ENCODE results near the gene CEP85L. TPM values are rescaled to one million over a fixed set of nuclear protein-coding genes. Genes with fewer than 3 reads are reported as not detected.

The CEP85L gene
- total RNA-seq, 1 donor from 2014 or later, result 22.2 TPM

DNA sequence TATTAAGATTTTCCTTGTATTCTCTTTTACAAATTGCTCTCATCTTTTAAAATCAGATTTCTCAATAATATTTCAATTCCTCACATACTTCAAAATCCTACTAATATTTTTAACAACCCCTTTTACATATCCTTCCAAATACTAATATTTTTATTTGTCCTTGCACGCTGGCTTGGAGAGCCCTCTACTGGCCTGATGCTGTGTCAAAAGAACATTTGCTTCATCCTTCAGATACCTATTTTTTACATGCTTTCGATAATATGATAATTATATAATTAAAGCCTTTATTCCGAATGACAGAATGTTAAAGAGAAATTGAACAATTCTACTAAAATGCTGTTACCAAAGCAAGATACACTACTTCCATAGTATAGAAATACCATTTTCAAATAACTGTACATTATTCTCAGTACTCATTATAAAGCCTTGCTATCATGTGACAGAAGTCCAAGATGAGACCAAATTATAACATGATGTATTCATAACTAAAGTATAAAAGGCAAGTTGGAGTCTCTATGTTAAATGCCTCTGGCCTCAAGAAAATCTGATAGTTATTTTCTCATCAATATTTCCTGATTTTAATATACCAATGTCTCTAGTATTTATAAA lies 142.3 kb downstream of the CEP85L start:
- H3K4me1 Mint-ChIP-seq (ENCODE audit: unreplicated experiment), result peaks cover 10% of the 10 kb centered on the region
- TF ChIP-seq, protein P1, sequence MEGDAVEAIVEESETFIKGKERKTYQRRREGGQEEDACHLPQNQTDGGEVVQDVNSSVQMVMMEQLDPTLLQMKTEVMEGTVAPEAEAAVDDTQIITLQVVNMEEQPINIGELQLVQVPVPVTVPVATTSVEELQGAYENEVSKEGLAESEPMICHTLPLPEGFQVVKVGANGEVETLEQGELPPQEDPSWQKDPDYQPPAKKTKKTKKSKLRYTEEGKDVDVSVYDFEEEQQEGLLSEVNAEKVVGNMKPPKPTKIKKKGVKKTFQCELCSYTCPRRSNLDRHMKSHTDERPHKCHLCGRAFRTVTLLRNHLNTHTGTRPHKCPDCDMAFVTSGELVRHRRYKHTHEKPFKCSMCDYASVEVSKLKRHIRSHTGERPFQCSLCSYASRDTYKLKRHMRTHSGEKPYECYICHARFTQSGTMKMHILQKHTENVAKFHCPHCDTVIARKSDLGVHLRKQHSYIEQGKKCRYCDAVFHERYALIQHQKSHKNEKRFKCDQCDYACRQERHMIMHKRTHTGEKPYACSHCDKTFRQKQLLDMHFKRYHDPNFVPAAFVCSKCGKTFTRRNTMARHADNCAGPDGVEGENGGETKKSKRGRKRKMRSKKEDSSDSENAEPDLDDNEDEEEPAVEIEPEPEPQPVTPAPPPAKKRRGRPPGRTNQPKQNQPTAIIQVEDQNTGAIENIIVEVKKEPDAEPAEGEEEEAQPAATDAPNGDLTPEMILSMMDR (IDR thresholded peaks at IDR 0.05; ENCODE audit: unreplicated experiment), result no peak
- H3K27me3 Mint-ChIP-seq (ENCODE audit: unreplicated experiment), result no peaks in the 10 kb centered on the region
- no peaks in the 10 kb centered on the region for H3K9me3 Mint-ChIP-seq (ENCODE audit: unreplicated experiment)
- no peaks in the 10 kb centered on the region for H3K36me3 Mint-ChIP-seq (ENCODE audit: low read depth, unreplicated experiment)
- no peak overlapping the region for H3K4me3 Mint-ChIP-seq (ENCODE audit: unreplicated experiment)
- no peak for DNase-seq (ENCODE audit: low spot score)
- no peak overlapping the region for H3K27ac Mint-ChIP-seq (ENCODE audit: unreplicated experiment)

DNA sequence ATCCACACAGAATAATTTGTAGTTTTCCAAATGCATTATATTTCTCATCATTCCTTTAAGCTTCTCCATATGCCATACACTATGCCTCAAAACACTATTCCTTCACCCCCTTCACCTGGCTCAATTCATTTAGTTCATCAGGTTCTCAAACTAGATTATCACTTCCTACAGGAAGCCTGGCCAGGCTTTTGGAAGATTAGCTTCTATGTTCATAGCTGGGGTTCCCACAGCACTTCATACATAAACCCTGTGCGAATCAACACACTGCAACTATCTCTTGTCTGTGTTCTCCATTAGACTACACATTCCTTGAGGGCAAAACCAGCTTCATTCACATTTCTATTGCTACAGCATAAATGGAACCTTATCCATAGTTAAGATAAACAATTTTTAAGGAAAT lies 143.8 kb downstream of the CEP85L start:
- Mint-ChIP-seq H3K36me3 (ENCODE audit: low read depth, unreplicated experiment) (peaks cover 1% of the 10 kb centered on the region), H3K27ac (ENCODE audit: unreplicated experiment) (no peak overlapping the region), H3K9me3 (ENCODE audit: unreplicated experiment) (no peaks in the 10 kb centered on the region)

DNA sequence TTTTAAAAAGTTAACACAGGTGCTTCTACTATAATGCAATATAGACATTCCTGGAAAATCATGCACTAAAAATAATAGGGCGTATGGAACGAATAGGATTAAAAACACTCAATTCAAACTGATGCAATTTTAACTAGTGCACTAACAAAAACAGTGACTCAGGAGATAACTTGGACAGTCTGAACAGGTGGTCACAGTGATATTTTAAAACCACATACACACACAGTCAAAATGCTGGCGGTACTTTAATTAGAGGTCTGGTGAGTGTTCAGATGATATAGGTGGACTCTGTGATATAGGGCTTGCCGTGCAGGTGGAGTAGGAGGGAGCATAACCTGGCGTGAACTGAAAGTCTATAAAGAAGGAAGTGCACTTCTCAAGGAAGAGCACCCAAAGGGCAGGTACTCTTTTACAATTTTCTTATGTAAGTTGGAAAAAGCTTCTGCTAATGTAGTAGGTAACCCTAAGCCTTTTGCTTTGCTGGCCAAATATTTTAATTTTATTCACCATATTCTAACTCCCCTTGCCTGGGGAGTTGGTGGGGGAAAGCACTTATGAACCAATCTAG lies 145.2 kb downstream of the CEP85L start:
- Mint-ChIP-seq H3K9me3 (ENCODE audit: unreplicated experiment) (no peaks in the 10 kb centered on the region), H3K4me3 (ENCODE audit: unreplicated experiment) (no peak overlapping the region), H3K4me1 (ENCODE audit: unreplicated experiment) (peaks cover 10% of the 10 kb centered on the region), H3K27me3 (ENCODE audit: unreplicated experiment) (no peaks in the 10 kb centered on the region), H3K27ac (ENCODE audit: unreplicated experiment) (no peak overlapping the region), H3K36me3 (ENCODE audit: low read depth, unreplicated experiment) (peaks cover 14% of the 10 kb centered on the region)
- TF ChIP-seq, protein P1 (IDR thresholded peaks at IDR 0.05; ENCODE audit: unreplicated experiment), result no peak
- DNase-seq (ENCODE audit: low spot score), result no peak

More for the DNA sequence above, 143.8 kb downstream of the CEP85L start:
- Mint-ChIP-seq H3K27me3 (ENCODE audit: unreplicated experiment) (no peaks in the 10 kb centered on the region), H3K4me1 (ENCODE audit: unreplicated experiment) (peaks cover 10% of the 10 kb centered on the region), H3K4me3 (ENCODE audit: unreplicated experiment) (no peak overlapping the region)
- DNase-seq (ENCODE audit: low spot score), result no peak
- TF ChIP-seq, protein P1 (IDR thresholded peaks at IDR 0.05; ENCODE audit: unreplicated experiment), result no peak

DNA sequence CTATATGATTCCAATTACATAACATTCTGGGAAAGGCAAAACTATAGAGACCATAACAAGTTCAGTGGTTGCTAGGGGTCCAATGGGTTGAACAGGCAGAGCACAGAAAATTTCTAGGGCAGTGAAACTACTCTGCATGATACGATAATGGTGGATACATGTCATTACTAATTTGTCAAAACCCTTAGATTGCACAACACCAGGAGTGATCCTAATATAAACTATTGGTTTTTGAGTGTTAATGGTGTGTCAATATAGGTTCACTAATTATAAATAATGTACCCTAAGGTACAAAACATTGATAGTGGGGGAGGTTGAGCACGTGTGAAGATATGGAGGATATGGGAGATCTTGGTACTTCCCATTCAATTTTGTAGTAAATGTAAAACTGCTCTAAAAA lies 145.7 kb downstream of the CEP85L start:
- Mint-ChIP-seq H3K9me3 (ENCODE audit: unreplicated experiment) (no peaks in the 10 kb centered on the region), H3K36me3 (ENCODE audit: low read depth, unreplicated experiment) (peaks cover 18% of the 10 kb centered on the region), H3K27me3 (ENCODE audit: unreplicated experiment) (no peaks in the 10 kb centered on the region), H3K4me1 (ENCODE audit: unreplicated experiment) (peaks cover 10% of the 10 kb centered on the region), H3K27ac (ENCODE audit: unreplicated experiment) (no peak overlapping the region), H3K4me3 (ENCODE audit: unreplicated experiment) (no peak overlapping the region)
- TF ChIP-seq, protein P1 (IDR thresholded peaks at IDR 0.05; ENCODE audit: unreplicated experiment), result no peak
- no peak for DNase-seq (ENCODE audit: low spot score)

DNA sequence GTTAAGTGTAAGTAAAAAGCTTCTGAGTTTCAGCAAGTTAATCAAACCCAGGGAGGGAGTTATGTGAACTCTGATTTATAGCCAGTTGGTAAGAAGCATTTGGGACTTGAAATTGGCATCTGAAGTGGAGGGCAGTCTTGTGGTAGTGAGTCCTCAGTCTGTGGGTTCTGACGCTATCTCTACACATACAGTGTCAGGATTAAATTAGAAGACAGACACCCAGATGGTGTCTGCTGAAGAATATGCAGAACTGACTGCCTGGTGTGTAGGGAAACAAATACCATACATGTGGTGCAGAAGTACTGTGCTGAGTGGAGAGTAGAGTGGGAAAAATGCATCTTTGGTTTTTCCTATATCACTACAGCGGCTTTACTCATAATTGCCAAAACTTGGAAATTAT lies 146.8 kb downstream of the CEP85L start:
- no peak overlapping the region for H3K4me3 Mint-ChIP-seq (ENCODE audit: unreplicated experiment)

More for the DNA sequence above, 146.8 kb downstream of the CEP85L start:
- TF ChIP-seq, protein P1 (IDR thresholded peaks at IDR 0.05; ENCODE audit: unreplicated experiment), result no peak
- peaks cover 10% of the 10 kb centered on the region for H3K4me1 Mint-ChIP-seq (ENCODE audit: unreplicated experiment)
- H3K9me3 Mint-ChIP-seq (ENCODE audit: unreplicated experiment), result no peaks in the 10 kb centered on the region
- H3K27me3 Mint-ChIP-seq (ENCODE audit: unreplicated experiment), result no peaks in the 10 kb centered on the region
- DNase-seq (ENCODE audit: low spot score), result no peak
- H3K27ac Mint-ChIP-seq (ENCODE audit: unreplicated experiment), result no peak overlapping the region
- H3K36me3 Mint-ChIP-seq (ENCODE audit: low read depth, unreplicated experiment), result peaks cover 24% of the 10 kb centered on the region
